Measurements from ENCODE around the gene GSS.
A peak's percentile ranks its signal among the peaks of the same experiment; 100 is the strongest.

Gene GSS

GRCh38 chr20:34976286-34976685 lies 20.7 kb upstream of the GSS start:
- Mint-ChIP-seq H3K4me1 (peaks cover 41% of the 10 kb centered on the region), H3K4me3 (no peak overlapping the region), H3K36me3 (ENCODE audit: low read depth) (no peaks in the 10 kb centered on the region), H3K9me3 (no peaks in the 10 kb centered on the region), H3K27ac (no peak overlapping the region), H3K27me3 (ENCODE audit: low read depth, poor library complexity) (peaks cover 20% of the 10 kb centered on the region)
- no peak for TF ChIP-seq CTCF (IDR thresholded peaks at IDR 0.05)
- no peak for DNase-seq

- Mint-ChIP-seq H3K36me3 (ENCODE audit: low read depth) (no peaks in the 10 kb centered on the region), H3K27ac (no peak overlapping the region), H3K9me3 (no peaks in the 10 kb centered on the region), H3K4me1 (peaks cover 41% of the 10 kb centered on the region), H3K4me3 (no peak overlapping the region), H3K27me3 (ENCODE audit: low read depth, poor library complexity) (peaks cover 20% of the 10 kb centered on the region)
- DNase-seq = no peak
- no peak for TF ChIP-seq CTCF (IDR thresholded peaks at IDR 0.05)
Measured at GRCh38 chr20:34974246-34974645, 18.6 kb upstream of the GSS start.

- TF ChIP-seq CTCF (IDR thresholded peaks at IDR 0.05) = no peak
- DNase-seq = no peak
- Mint-ChIP-seq H3K36me3 (ENCODE audit: low read depth) (no peaks in the 10 kb centered on the region), H3K4me1 (peaks cover 35% of the 10 kb centered on the region), H3K4me3 (no peak overlapping the region), H3K27ac (peak overlapping the region; percentile 89), H3K9me3 (no peaks in the 10 kb centered on the region), H3K27me3 (ENCODE audit: low read depth, poor library complexity) (peaks cover 9% of the 10 kb centered on the region)
Measured at GRCh38 chr20:34971561-34972235, 16.1 kb upstream of the GSS start.

GRCh38 chr20:34970846-34971560 lies 15.4 kb upstream of the GSS start:
- TF ChIP-seq CTCF (IDR thresholded peaks at IDR 0.05) = no peak
- no peak for DNase-seq
- Mint-ChIP-seq H3K27ac (peak overlapping the region; percentile 89), H3K9me3 (no peaks in the 10 kb centered on the region), H3K4me1 (peaks cover 35% of the 10 kb centered on the region), H3K27me3 (ENCODE audit: low read depth, poor library complexity) (peaks cover 9% of the 10 kb centered on the region), H3K4me3 (no peak overlapping the region), H3K36me3 (ENCODE audit: low read depth) (no peaks in the 10 kb centered on the region)

- no peak overlapping the region for H3K27ac Mint-ChIP-seq
- no peak overlapping the region for H3K4me3 Mint-ChIP-seq
- TF ChIP-seq CTCF (IDR thresholded peaks at IDR 0.05) = no peak
- H3K27me3 Mint-ChIP-seq (ENCODE audit: low read depth, poor library complexity) = peaks cover 13% of the 10 kb centered on the region
- peaks cover 35% of the 10 kb centered on the region for H3K4me1 Mint-ChIP-seq
- H3K9me3 Mint-ChIP-seq = no peaks in the 10 kb centered on the region
- H3K36me3 Mint-ChIP-seq (ENCODE audit: low read depth) = no peaks in the 10 kb centered on the region
- no peak for DNase-seq
Measured at GRCh38 chr20:34970193-34970840, 14.7 kb upstream of the GSS start.
